Adrenal gland (tissue), 12 donors: Measurements from ENCODE around the gene BPGM. TPM values are rescaled to one million over a fixed set of nuclear protein-coding genes. Genes with fewer than 3 reads are reported as not detected.

Experiments
- DNase-seq, 7 donors: peaks; one replicate each; pipeline ENCODE4 v3.0.0-alpha.2; 2019 to 2020
- H3K27ac ChIP-seq, 5 donors: fragments of 200-600 bp; sonication (generic) in 4 of 5; 1 replicate in 3 of 5; 2 replicates in 2 of 5; pipeline versions ENCODE4 v1.5.1 to v1.8.0; 2016 to 2020; ENCODE audit warnings: mild to moderate bottlenecking in 1 of 5
- H3K27me3 ChIP-seq: fragments of 200-600 bp; 2 replicates; pipeline ENCODE4 v1.8.0; 2021
- H3K36me3 ChIP-seq, 2 donors: fragments of 200-600 bp; replicated peaks in 1 of 2; 1 replicate in 1 of 2; 2 replicates in 1 of 2; pipeline versions ENCODE4 v1.5.1 to v1.8.0; 2018 to 2022
- H3K4me1 ChIP-seq, 2 donors: fragments of 200-600 bp; replicated peaks in 1 of 2; 1 replicate in 1 of 2; 2 replicates in 1 of 2; pipeline versions ENCODE4 v1.5.1 to v1.8.0; 2018 to 2021
- H3K4me3 ChIP-seq, 4 donors: fragments of 200-600 bp; sonication (generic) in 3 of 4; one replicate each; pipeline ENCODE4 v1.5.1; 2016 to 2018
- H3K9me3 ChIP-seq, 3 donors: fragments of 200-600 bp; sonication (generic) in 1 of 3; replicated peaks in 1 of 3; 1 replicate in 2 of 3; 2 replicates in 1 of 3; pipeline versions ENCODE4 v1.5.1 to v1.8.0; 2016 to 2021
- CTCF ChIP-seq, 6 experiments: fragments of 450-650 bp in 4 of 6; fragments of 200-600 bp in 2 of 6; sonication (generic) in 1 of 6; IDR thresholded peaks; 1 replicate in 5 of 6; 2 replicates in 1 of 6; pipeline versions ENCODE4 v1.5.1 to v1.8.0; 2016 to 2021; ENCODE audit warnings: antibody characterized with exemption in 6 of 6, mild to moderate bottlenecking in 2 of 6, moderate library complexity in 1 of 6
- POLR2A ChIP-seq, 2 donors: fragments of 450-650 bp; IDR thresholded peaks; one replicate each; pipeline ENCODE4 v1.6.1; 2017; ENCODE audit warnings: antibody characterized with exemption in 2 of 2, mild to moderate bottlenecking in 2 of 2, moderate library complexity in 1 of 2
- WGBS, 4 donors: extraction: QIAGEN DNeasy Blood & Tissue Kit in 2 of 4; methylation state at CpG; one replicate each; pipeline versions ENCODE4 v1.1.5 to v1.1.7; 2013 to 2017; 5-methylcytosine and 5-hydroxymethylcytosine counted together
- intact Hi-C, 2 donors: fragments of 100-400 bp; cut with DNase I; formaldehyde crosslinking; loops; one replicate each; pipeline versions ENCODE4 v1.14.1 to v1.15.0; 2022 to 2023
- polyA plus RNA-seq, 3 donors: library from polyadenylated mRNA; stranded (reverse); fragments of 200-250 nt in 2 of 3; fragments of 350-450 nt in 1 of 3; fragmentation: Illumina TruSeq in 1 of 3; extraction: RNeasy Lipid Tissue Mini Kit (QIAGEN cat#74804) in 1 of 3; gene quantifications; one replicate each; pipeline ENCODE4 v1.2.3, GENCODE V29; 2013 to 2014
- total RNA-seq, 9 donors: library from RNA; depleted of rRNA in 4 of 9; stranded (reverse); fragments of >200 nt in 4 of 9; fragments of 120-200 nt in 1 of 9; fragmentation: NEBNext Ultra II Directional in 1 of 9; extraction: Animal tissue kit (Norgen Biotek cat#: 25700) in 1 of 9; gene quantifications; one replicate each; pipeline versions ENCODE4 v1.1.0 to v1.2.4, GENCODE V29; 2013 to 2023
- donor health status: healthy with polysubstance abuse.
- donor health status: Bipolar disorder and iron deficiency.
- donor health status: DM: yes; HTN: yes; CAD: no.
- donor health status: DM: no; HTN: no; CAD: no.
- donor health status: DM: no; HTN: no; CAD: no.
- donor health status: DM: yes; HTN: yes; CAD: no.

The BPGM gene
- total and polyA plus RNA-seq, 12 donors, result 12.1 to 34.8 (median 17.9) TPM

- Histone ChIP-seq H3K9me3 (no peaks in the 10 kb centered on the region), H3K27me3 (no peaks in the 10 kb centered on the region), H3K27ac (no peak overlapping the region), H3K36me3 (no peaks in the 10 kb centered on the region), H3K4me1 (peaks cover 0 to 7% of the 10 kb centered on the region in 2 donors), H3K4me3 (no peak overlapping the region)
- intact Hi-C loops, result no loop called here
- TF ChIP-seq CTCF (IDR thresholded peaks at IDR 0.05) (no peak), POLR2A (IDR thresholded peaks at IDR 0.05) (no peak)
- DNase-seq, result no peak
- 91 to 100% (median 100%) methylated on average over 1 of the region's 1 CpG for WGBS, 4 donors
Observed at GRCh38 chr7:134676743-134677142, 30.1 kb downstream of the BPGM start.

- no peak overlapping the region for H3K4me3 ChIP-seq
- no peak for TF ChIP-seq CTCF (IDR thresholded peaks at IDR 0.05)
- TF ChIP-seq POLR2A (IDR thresholded peaks at IDR 0.05), result no peak
- intact Hi-C loops, result no loop called here
- no peaks in the 10 kb centered on the region for H3K9me3 ChIP-seq
- DNase-seq, result no peak
- H3K27me3 ChIP-seq, result no peaks in the 10 kb centered on the region
- 95 to 99% (median 97%) methylated on average over 2 of the region's 2 CpGs for WGBS, 4 donors
- no peaks in the 10 kb centered on the region for H3K36me3 ChIP-seq
- H3K27ac ChIP-seq, result no peak overlapping the region
- H3K4me1 ChIP-seq, result peaks cover 0 to 7% of the 10 kb centered on the region in 2 donors
Observed at GRCh38 chr7:134678115-134678514, 31.5 kb downstream of the BPGM start.

GRCh38 chr7:134679006-134679405 lies 32.4 kb downstream of the BPGM start:
- no peaks in the 10 kb centered on the region for H3K36me3 ChIP-seq
- no peaks in the 10 kb centered on the region for H3K9me3 ChIP-seq
- 77 to 99% (median 91%) methylated on average over 2 of the region's 2 CpGs for WGBS, 4 donors
- TF ChIP-seq POLR2A (IDR thresholded peaks at IDR 0.05) (no peak), CTCF (IDR thresholded peaks at IDR 0.05) (no peak)
- H3K4me3 ChIP-seq, result no peak overlapping the region
- H3K4me1 ChIP-seq, result peaks cover 0 to 7% of the 10 kb centered on the region in 2 donors
- H3K27ac ChIP-seq, result no peak overlapping the region
- DNase-seq, result no peak
- no peaks in the 10 kb centered on the region for H3K27me3 ChIP-seq
- intact Hi-C loops, result no loop called here

- 86 to 95% (median 93%) methylated on average over 3 of the region's 3 CpGs for WGBS, 4 donors
- H3K4me1 ChIP-seq, result no peaks in the 10 kb centered on the region
- no peak overlapping the region for H3K4me3 ChIP-seq
- no peaks in the 10 kb centered on the region for H3K36me3 ChIP-seq
- no peaks in the 10 kb centered on the region for H3K27me3 ChIP-seq
- no peaks in the 10 kb centered on the region for H3K9me3 ChIP-seq
- TF ChIP-seq CTCF (IDR thresholded peaks at IDR 0.05) (no peak), POLR2A (IDR thresholded peaks at IDR 0.05) (no peak)
- no peak for DNase-seq
- intact Hi-C loops, result no loop called here
- H3K27ac ChIP-seq, result no peak overlapping the region
Observed at GRCh38 chr7:134684165-134684564, 37.5 kb downstream of the BPGM start.
